Omental fat pad (tissue), 4 donors: ENCODE data around the gene LCN6. TPM values are rescaled to one million over a fixed set of nuclear protein-coding genes. Genes with fewer than 3 reads are reported as not detected.
"Not testable (repeated sequence)": the region's sequence is repeated elsewhere in the genome, so short reads cannot be mapped to it uniquely, and the experiment has no call there.

Experiments used
- ATAC-seq: fragments of 150-250 bp; one replicate; pipeline ENCODE4 v1.9.1; 2016; ENCODE audit warnings: mild to moderate bottlenecking, moderate library complexity; ENCODE audit not compliant: low FRiP score
- DNase-seq: peaks from one replicate; pipeline ENCODE4 v3.0.0-alpha.2; 2019; ENCODE audit warnings: low spot score
- total RNA-seq, 4 donors: library from RNA; depleted of rRNA; stranded (reverse); fragments of >200 nt; gene quantifications; one replicate each; pipeline ENCODE4 v1.1.0, GENCODE V29; 2016
- TF ChIP-seq, protein P1 (sequence below), 3 donors: fragments of 450-650 bp; IDR thresholded peaks; one replicate each; pipeline ENCODE4 v1.5.1; 2016 to 2017; ENCODE audit warnings: antibody characterized with exemption in 3 of 3, mild to moderate bottlenecking in 3 of 3, moderate library complexity in 2 of 3

LCN6 gene
- total RNA-seq, 4 donors from 2014 or later: 5.0 to 24.1 (median 9.0) TPM

DNA sequence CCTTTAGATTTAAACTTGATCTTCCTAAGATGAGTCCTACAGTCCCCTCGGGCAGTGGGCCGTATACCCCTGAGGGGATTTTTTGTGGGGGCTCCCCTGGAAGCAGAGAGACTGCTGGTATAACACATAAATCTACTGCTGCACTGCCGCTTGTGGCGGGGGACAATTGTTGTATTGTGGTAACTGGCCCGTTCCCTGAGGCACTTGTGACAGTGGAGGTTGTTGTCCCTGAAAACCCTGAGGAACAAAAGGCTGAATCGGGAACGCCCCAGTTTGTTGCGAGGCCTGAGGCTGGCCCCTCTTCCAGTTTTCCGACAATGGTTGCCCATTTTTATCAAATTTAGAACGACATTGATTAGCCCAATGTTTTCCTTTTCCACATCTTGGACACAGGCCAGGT, 38.1 kb upstream of the LCN6 start:
- ATAC-seq (no peak), DNase-seq (no peak)
- TF ChIP-seq, protein P1, sequence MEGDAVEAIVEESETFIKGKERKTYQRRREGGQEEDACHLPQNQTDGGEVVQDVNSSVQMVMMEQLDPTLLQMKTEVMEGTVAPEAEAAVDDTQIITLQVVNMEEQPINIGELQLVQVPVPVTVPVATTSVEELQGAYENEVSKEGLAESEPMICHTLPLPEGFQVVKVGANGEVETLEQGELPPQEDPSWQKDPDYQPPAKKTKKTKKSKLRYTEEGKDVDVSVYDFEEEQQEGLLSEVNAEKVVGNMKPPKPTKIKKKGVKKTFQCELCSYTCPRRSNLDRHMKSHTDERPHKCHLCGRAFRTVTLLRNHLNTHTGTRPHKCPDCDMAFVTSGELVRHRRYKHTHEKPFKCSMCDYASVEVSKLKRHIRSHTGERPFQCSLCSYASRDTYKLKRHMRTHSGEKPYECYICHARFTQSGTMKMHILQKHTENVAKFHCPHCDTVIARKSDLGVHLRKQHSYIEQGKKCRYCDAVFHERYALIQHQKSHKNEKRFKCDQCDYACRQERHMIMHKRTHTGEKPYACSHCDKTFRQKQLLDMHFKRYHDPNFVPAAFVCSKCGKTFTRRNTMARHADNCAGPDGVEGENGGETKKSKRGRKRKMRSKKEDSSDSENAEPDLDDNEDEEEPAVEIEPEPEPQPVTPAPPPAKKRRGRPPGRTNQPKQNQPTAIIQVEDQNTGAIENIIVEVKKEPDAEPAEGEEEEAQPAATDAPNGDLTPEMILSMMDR (IDR thresholded peaks at IDR 0.05): no peak

DNA sequence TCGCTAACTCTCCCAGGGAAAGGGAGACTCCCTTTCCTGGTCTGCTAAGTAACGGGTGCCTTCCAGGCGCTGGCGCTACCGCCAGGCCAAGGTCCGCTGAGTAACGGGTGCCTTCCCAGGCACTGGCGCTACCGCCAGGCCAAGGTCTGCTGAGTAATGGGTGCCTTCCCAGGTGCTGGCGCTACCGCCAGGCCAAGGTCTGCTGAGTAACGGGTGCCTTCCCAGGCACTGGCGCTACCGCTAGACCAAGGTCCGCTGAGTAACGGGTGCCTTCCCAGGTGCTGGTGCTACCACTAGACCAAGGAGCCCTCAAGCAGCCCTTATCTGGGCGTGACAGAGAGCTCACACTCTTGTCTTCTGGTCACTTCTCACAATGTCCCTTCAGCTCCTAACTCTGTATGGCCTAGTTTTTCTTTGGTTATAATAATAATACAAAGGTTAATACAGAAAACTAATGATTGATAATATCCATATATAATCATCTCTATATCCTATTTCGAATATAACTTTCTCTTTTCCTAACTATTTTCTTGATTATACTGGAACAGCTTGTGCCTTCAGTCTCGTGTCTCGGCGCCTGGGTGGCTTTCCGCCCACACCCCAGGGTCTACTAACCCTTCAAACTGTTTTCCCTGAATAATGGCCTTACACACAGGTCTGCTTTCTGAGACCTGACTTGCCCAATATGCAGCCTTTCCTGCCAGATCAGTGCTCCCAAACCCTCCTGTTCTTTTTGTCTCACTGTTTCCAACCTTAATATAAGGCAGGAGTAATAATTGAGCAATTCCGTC, 37.4 kb upstream of the LCN6 start:
- ATAC-seq, DNase-seq: not testable (repeated sequence)

DNA sequence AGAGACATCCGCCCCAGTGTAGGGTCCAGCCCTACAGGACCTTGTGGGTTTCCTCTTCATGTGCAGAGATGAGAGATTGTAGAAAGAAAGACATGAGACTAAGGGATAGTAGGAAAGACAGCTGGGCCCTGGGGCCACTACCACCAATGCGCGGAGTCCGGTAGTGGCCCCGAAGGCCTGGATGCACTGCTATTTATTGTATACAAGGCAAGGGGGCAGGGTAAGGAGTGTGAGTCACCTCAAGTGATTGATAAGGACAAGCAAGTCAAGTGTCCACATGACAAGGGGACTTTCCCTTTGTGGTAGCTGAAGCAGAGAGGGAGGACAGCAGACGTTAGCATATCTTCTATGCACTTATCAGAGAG, 36.7 kb upstream of the LCN6 start:
- ATAC-seq (no peak), DNase-seq (no peak)
- TF ChIP-seq, protein P1 (IDR thresholded peaks at IDR 0.05): no peak

DNA sequence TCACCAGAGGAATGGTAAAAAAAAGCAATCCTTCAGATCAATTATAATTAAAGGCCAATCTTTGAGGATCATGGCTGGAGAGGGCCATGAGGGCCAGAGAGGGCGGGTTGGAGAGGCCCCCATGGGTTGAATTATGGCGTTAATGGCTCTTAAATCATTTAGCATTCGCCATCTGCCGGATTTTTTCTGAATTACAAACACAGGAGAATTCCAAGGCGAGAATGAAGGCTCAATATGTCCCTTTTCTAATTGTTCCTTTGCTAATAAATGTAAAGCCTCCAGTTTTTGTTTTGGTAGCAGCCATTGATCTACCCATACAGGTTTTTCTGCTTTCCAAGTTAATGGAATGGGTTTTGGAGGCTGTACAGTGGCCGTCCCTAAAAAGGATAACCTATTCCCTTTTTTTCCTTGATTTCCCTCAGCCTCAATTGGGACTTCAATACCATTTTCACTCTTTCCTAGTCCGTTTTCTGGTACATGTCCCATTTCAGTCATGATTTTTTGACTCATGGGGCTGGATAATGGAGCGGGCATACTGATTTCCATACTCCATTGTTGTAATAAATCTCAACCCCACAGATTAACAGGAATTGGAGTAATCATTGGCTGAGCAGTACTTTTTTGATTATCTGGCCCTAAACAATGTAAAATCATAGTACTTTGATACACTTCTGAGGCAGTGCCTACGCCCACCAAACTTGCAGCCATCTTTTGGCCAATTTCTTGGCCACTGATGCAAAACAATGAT, 36.1 kb upstream of the LCN6 start:
- no peak for ATAC-seq
- DNase-seq: no peak
- TF ChIP-seq, protein P1 (IDR thresholded peaks at IDR 0.05): no peak

DNA sequence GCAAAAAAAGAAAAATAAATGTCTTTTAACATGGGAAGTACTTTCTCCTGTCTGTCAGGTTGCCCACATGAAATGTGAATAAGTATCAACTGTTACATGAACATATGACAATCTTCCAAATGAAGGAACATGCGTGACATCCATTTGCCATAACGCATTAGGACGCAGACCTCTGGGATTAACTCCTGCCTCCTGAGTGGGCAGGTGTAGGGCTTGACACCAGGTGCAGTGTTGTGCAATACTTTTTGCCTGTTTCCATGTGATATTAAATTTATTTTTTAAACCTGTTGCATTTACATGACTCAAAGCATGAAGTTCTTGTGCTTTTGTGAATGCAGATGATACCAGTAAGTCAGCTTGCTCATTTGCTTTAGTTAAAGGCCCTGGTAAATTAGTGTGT, 34.1 kb upstream of the LCN6 start:
- ATAC-seq: no peak
- DNase-seq: no peak
- TF ChIP-seq, protein P1 (IDR thresholded peaks at IDR 0.05): no peak

DNA sequence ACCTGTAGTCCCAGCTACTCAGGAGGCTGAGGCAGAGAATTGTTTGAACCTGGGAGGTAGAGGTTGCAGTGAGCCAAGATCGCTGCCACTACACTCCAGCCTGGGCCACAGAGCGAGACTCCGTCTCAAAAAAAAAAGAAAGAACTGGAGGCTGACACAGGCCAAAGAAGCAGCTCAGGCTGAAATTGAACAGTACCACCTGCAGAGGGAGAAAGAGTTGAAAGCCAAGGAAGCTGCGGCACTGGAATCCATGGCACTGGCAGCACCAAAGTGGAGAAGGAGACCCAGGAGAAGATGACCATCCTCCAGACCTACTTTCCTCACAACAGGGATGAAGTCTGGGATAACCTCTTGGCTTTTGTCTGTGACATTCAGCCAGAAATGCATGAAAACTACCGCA, 31.5 kb upstream of the LCN6 start:
- DNase-seq: no peak
- ATAC-seq: no peak
- TF ChIP-seq, protein P1 (IDR thresholded peaks at IDR 0.05): no peak

DNA sequence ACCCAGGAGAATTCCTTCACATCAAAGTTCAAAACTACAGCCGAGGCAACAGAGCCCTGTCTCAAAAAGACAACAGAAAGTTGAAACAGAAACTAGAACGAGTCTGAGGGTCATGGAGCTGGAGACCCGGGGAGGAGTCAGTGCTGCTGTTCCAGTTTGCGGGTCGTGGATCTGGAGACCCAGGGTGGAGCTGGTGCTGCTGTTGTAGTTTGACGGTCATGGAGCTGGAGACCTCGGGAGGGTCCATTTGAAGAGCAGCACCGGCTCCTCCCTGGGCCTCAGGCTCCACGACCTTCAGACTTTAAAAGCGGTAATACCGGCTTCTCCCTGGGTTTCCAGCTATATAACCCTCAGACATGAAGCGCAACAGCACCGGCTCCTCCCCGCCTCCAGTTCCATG, 29.0 kb upstream of the LCN6 start:
- TF ChIP-seq, protein P1 (IDR thresholded peaks at IDR 0.05): no peak
- DNase-seq: no peak
- no peak for ATAC-seq
